Adipose tissue (tissue), 3 donors: ENCODE data around the gene UBASH3B. TPM values are rescaled to one million over a fixed set of nuclear protein-coding genes. Genes with fewer than 3 reads are reported as not detected.

Experiments used
- H3K27ac ChIP-seq: one replicate; pipeline ENCODE4 v1.5.1; 2013; ENCODE audit warnings: low read depth, low read length
- WGBS, 3 donors: extraction: QIAGEN DNeasy Blood & Tissue Kit; methylation state at CpG; one replicate each; pipeline ENCODE4 v1.1.7; 2013; 5-methylcytosine and 5-hydroxymethylcytosine counted together
- polyA plus RNA-seq, 3 donors: library from polyadenylated mRNA; stranded (reverse); fragments of 200-250 nt; gene quantifications; one replicate each; pipeline ENCODE4 v1.2.3, GENCODE V29; 2013
- donor health status: healthy with polysubstance abuse.
- donor health status: Bipolar disorder and iron deficiency.
- donor health status: healthy.

The UBASH3B gene
- polyA plus RNA-seq, 3 donors: 1.3 to 14.7 (median 2.4) TPM

DNA sequence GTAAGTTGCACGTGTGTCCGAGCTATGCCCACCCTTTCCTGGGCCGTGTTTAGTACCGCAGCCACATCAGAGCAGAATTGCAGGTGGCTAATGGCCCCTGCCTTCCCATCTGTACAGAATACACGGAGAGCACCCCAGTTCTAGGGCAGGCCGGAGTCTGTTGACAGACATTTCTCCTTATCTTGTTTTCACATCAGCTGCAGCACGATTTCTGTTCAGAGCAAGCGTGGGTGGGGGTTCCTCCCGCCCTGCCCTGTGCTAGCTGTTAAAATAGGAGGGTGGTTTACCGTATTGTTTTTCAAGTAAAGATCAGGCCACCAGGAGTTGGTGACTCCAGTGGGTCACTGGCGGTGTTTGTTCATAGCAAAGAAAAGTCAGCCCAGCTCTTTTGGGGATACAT lies 41.1 kb downstream of the UBASH3B start:
- no peak overlapping the region for H3K27ac ChIP-seq
- 38 to 64% (median 58%) methylated on average over 11 of the region's 11 CpGs for WGBS, 3 donors

GRCh38 chr11:122697636-122698167 lies 42.2 kb downstream of the UBASH3B start:
- WGBS, 3 donors: 48 to 77% (median 63%) methylated on average over 8 of the region's 8 CpGs
- no peak overlapping the region for H3K27ac ChIP-seq

GRCh38 chr11:122698392-122698791 lies 42.9 kb downstream of the UBASH3B start:
- no peak overlapping the region for H3K27ac ChIP-seq
- WGBS, 3 donors: 75 to 82% (median 78%) methylated on average over 3 of the region's 3 CpGs

DNA sequence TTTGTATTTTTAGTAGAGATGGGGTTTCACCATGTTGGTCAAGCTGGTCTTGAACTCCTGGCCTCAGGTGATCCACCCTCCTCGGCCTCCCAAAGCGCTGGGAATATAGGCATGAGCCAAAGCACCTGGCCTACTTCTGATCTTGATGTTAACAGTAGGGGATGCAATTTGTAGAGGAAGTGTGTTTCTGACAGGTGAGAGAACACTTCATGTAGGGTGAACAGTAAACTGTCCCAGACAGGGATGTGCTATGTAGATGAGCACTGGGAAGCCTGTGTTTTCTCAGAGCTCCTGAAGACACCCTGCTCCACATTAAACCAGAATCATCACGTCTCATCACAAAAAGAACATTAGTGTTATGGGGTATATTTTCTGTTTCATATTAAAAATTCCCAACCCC lies 45.1 kb downstream of the UBASH3B start:
- 93 to 96% (median 94%) methylated on average over 3 of the region's 3 CpGs for WGBS, 3 donors
- H3K27ac ChIP-seq: no peak overlapping the region

GRCh38 chr11:122701143-122701542 lies 45.6 kb downstream of the UBASH3B start:
- H3K27ac ChIP-seq: no peak overlapping the region
- WGBS, 3 donors: 60 to 73% (median 65%) methylated on average over 4 of the region's 4 CpGs

DNA sequence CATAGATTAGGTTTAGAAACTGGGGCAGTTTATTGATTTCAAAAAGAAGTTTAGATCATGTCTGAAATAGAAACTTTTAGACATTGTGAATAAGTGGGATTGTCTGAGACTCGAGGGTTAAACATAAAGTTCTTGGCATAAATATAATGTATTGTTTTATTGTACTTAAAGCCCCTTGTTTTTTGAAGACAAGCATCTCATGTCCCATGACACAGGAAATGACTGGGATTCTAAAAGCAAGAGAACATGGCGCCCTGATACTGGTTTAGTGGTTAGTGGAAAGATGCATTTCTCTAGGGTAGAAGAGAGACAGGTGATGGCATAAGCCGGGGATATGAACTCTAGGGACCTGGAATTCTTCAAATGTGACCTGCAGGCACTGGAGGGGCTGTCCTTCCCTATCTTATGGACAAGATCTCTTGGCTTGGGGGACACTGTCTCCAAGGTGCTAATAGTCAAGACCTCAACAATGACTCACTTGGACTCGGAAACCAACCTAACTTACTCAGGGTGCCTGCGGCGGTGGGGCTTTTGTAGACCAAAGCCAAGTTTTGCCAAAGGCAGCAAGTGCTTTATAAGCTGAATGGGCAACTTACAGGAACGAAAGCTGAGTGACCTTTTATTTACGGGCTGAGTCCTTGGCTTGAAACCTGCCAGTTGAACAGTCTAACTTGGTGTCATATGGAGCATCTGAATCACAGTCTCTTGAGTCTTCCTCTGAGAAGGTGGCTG lies 48.2 kb downstream of the UBASH3B start:
- 81 to 86% (median 83%) methylated on average over 8 of the region's 8 CpGs for WGBS, 3 donors
- H3K27ac ChIP-seq: no peak overlapping the region

- WGBS, 3 donors: 95 to 99% (median 97%) methylated on average over 6 to 7 of the region's 7 CpGs
- H3K27ac ChIP-seq: no peak overlapping the region
Observed at GRCh38 chr11:122705396-122705795, 49.9 kb downstream of the UBASH3B start.

- no peak overlapping the region for H3K27ac ChIP-seq
- 75 to 83% (median 79%) methylated on average over 3 of the region's 3 CpGs for WGBS, 3 donors
Observed at GRCh38 chr11:122706291-122707088, 51.0 kb downstream of the UBASH3B start.

- H3K27ac ChIP-seq: no peak overlapping the region
- WGBS, 3 donors: 65 to 87% (median 81%) methylated on average over 4 of the region's 4 CpGs
Observed at GRCh38 chr11:122707111-122707510, 51.6 kb downstream of the UBASH3B start.

GRCh38 chr11:122707901-122708300 lies 52.4 kb downstream of the UBASH3B start:
- WGBS, 3 donors: 56 to 82% (median 65%) methylated on average over 4 of the region's 4 CpGs
- no peak overlapping the region for H3K27ac ChIP-seq

- 81 to 88% (median 84%) methylated on average over 7 of the region's 7 CpGs for WGBS, 3 donors
- no peak overlapping the region for H3K27ac ChIP-seq
Observed at GRCh38 chr11:122709039-122709760, 53.7 kb downstream of the UBASH3B start.

DNA sequence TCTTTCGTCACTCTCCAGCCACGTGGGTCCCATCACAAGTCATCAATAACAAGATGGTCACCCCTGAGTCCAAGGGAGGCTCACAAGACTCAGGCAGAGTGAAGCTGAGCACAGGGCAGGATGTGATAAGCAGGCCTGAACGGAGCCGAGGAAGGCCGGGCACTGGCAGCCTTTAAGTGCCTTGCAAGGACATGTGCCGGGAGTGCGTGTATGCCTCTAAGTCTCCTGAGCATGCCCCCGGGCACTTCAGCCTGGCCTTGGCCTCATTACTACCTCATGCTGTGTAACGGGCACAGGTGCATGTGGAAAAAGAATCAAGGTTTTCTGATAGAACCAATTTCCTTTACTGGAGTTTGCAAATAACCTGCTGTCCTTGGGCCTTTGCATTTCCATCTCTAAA lies 55.8 kb downstream of the UBASH3B start:
- no peak overlapping the region for H3K27ac ChIP-seq
- 81 to 91% (median 87%) methylated on average over 9 of the region's 9 CpGs for WGBS, 3 donors

DNA sequence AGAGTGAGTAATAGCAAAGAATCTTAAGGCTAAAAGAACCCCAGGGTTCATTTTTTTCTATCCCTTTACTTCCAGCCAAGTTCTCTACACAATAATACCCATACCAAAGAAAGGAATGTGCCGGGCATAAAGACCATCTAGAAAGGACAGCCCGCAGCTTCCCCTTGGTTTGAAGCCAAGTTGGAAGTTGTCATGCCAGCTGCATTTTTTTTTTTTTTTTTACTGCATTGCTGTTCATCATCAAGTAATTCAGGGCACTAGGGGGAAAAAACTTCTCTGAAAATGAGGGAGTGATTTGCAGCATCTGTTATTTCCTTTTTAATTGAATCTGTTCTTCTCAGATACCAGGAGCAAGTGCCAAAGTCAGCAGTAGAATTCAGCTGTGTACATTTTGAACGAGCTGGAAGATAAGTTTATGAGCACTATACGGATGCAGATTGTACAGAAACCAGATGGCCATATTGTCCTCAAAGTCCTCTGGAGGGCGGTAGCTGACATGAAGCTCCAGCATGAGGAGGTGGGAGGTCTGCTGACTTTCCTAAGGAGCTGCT lies 56.4 kb downstream of the UBASH3B start:
- WGBS, 3 donors: 33 to 57% (median 42%) methylated on average over 5 of the region's 5 CpGs
- H3K27ac ChIP-seq: no peak overlapping the region

- 74 to 94% (median 91%) methylated on average over 5 of the region's 5 CpGs for WGBS, 3 donors
- no peak overlapping the region for H3K27ac ChIP-seq
Observed at GRCh38 chr11:122714004-122714403, 58.5 kb downstream of the UBASH3B start.

- 67 to 86% (median 77%) methylated on average over 5 of the region's 5 CpGs for WGBS, 3 donors
- no peak overlapping the region for H3K27ac ChIP-seq
Observed at GRCh38 chr11:122714484-122714883, 59.0 kb downstream of the UBASH3B start.

DNA sequence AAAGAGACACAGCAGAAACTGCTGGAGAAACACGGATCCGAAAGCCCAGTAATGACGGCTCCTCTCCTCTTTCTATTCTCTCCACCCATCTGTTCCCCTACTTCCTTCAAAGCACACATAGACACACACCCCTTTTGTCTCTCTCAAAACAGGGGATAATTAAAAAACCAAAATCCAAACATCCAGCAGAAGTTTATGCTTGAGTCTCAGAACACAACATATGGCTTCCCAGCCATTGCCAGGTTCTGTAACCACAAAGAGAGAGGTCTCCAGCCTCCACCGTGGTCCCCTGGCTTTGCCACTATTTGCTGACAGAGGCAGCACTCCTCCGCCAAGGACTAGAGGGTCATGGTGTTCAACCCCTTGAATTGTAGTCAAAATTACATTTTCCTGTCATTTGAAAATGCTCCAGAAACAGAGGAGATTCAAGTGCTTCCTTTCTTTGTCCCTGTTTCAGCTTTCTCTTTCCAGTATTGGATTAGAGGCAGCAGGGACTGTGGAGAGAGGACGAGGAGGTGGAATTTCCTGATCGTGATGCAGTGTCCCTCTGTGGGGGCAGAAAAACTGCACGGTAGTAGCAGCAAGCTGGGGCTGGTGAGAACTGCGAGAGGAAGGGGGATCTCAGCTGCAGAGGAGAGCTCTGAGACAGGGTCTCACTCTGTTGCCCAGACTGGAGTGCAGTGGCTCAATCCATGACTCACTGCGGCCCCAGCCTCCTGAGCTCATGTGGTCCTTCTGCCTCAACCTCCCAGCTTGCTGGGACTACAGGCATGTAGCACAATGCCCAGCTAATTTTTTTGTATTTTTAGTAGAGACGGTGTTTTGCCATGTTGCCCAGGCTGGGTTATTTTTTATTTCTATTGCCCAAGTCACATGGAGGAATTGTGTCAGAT lies 60.3 kb downstream of the UBASH3B start:
- WGBS, 3 donors: 40 to 61% (median 43%) methylated on average over 11 of the region's 11 CpGs
- H3K27ac ChIP-seq: no peak overlapping the region

DNA sequence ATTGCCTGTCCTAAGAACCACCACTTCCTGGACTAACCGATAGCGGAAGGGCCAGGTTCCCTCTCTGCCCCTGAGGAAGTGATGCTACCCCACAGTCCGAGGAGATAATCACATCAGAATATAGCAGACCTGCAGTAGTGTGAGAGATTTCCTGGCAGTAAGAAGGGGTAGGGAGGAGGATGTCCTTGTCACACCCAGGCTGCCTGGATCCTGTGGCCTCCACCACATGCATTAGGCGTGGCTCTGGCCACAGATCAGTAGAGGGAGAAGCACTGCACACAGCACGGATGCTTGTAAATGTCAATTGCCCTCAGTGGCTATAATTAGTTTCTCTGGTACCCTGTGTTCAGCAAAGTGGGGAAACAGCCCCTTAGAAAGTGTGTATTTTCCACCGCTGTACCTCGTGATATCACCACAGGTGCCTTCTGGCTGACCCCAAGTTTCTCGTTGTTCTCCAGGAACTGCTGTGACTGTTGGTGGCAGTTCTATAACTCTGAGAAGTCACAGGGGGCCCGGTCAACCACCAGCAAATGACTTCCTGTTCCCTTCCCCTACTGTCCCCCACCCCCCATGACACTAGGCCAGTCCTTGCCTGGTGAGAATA lies 61.8 kb downstream of the UBASH3B start:
- 41 to 75% (median 41%) methylated on average over 9 of the region's 9 CpGs for WGBS, 3 donors
- no peak overlapping the region for H3K27ac ChIP-seq
